Measurements from ENCODE around the gene PIEZO1.

Gene PIEZO1

GRCh38 chr16:88721815-88722755 is 62.9 kb downstream of the PIEZO1 start:
- CTCF ChIA-PET = interaction anchor here (3.3 kb wide), 1 partner anchor 15 kb away, joined by 10 read pairs; no protein-coding TSS in a partner anchor
- no peak for DNase-seq (ENCODE audit: low read depth, low spot score)
- TF ChIP-seq CTCF (IDR thresholded peaks at IDR 0.05; ENCODE audit: insufficient read depth, low read length, missing control alignments) = no peak
- POLR2A ChIA-PET = no interaction called here
- H3K4me3 ChIP-seq (ENCODE audit: low read depth, low read length) = no peak overlapping the region

DNA sequence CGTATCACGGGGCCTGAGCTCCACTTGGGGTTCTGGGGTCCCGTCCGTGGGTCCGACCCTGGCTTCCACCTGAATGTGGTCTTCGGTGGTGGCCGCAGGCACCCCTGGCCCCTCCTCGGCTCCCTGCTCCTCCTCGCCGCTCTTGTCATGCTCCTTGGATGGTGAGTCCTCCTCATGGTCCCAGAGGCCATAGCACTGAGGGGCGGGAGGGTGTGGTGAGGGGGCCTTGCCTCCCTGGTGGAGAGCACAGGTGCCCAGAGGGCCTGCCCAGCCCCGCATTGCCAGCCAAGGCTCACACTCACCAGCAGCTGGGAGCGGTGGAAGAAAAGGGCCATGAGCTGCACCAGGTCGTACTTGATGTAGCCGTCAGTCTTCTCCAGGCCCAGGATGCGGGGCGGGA is 63.8 kb downstream of the PIEZO1 start:
- ChIA-PET CTCF (interaction anchor here (1.7 to 3.3 kb wide), 2 partner anchors 16 to 22 kb away, joined by 6 to 10 read pairs; no protein-coding TSS in a partner anchor), POLR2A (no interaction called here)
- no peak for TF ChIP-seq CTCF (IDR thresholded peaks at IDR 0.05; ENCODE audit: insufficient read depth, low read length, missing control alignments)
- H3K4me3 ChIP-seq (ENCODE audit: low read depth, low read length) = no peak overlapping the region
- DNase-seq (ENCODE audit: low read depth, low spot score) = no peak

GRCh38 chr16:88720396-88720970 is 64.5 kb downstream of the PIEZO1 start:
- POLR2A ChIA-PET = no interaction called here
- H3K4me3 ChIP-seq (ENCODE audit: low read depth, low read length) = no peak overlapping the region
- TF ChIP-seq CTCF (IDR thresholded peaks at IDR 0.05; ENCODE audit: insufficient read depth, low read length, missing control alignments) = no peak
- no peak for DNase-seq (ENCODE audit: low read depth, low spot score)
- CTCF ChIA-PET = interaction anchor here (0.9 to 3.3 kb wide), 3 partner anchors 12 to 23 kb away, joined by 3 to 10 read pairs (median 6); no protein-coding TSS in a partner anchor

DNA sequence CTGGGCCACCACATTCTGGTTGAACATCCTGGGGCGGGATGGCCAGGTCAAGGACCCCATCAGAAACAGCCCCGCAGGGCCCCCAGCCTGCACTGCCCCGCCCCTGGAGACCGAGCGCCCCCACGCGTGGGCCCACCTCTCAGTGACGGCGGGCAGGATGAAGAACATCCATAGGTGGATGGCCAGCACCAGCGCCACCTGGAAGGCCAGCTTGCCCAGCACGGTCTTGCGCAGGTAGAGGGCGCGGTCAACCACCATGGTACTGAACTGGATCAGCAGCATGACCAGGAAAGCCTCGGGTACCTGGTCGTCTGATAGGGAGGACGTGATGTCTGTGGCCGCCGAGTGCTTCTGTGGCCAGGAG is 65.1 kb downstream of the PIEZO1 start:
- ChIA-PET POLR2A (no interaction called here), CTCF (interaction anchor here (0.9 to 3.3 kb wide), 3 partner anchors 11 to 23 kb away, joined by 3 to 10 read pairs (median 6); no protein-coding TSS in a partner anchor)
- DNase-seq (ENCODE audit: low read depth, low spot score) = no peak
- no peak for TF ChIP-seq CTCF (IDR thresholded peaks at IDR 0.05; ENCODE audit: insufficient read depth, low read length, missing control alignments)
- no peak overlapping the region for H3K4me3 ChIP-seq (ENCODE audit: low read depth, low read length)

- CTCF ChIA-PET = interaction anchor here (0.9 to 3.3 kb wide), 4 partner anchors 11 to 24 kb away, joined by 3 to 15 read pairs (median 8); no protein-coding TSS in a partner anchor
- no peak for DNase-seq (ENCODE audit: low read depth, low spot score)
- H3K4me3 ChIP-seq (ENCODE audit: low read depth, low read length) = no peak overlapping the region
- TF ChIP-seq CTCF (IDR thresholded peaks at IDR 0.05; ENCODE audit: insufficient read depth, low read length, missing control alignments) = no peak
- POLR2A ChIA-PET = interaction anchor here (0.7 kb wide), 1 partner anchor 15 kb away, joined by 3 read pairs; no protein-coding TSS in a partner anchor
Measured at GRCh38 chr16:88719267-88719932, 65.6 kb downstream of the PIEZO1 start.

Data from AG04449 (cell line).